K562 (cell line): ENCODE data around the gene P2RY8.

Experiments
- CEBPB ChIP-seq: fragments of 450-650 bp; IDR thresholded peaks from 2 replicates; pipeline ENCODE4 v1.6.1; 2016; ENCODE audit warnings: missing genetic modification characterization, missing compliant biosample characterization
- MAZ ChIP-seq, 2 experiments: fragments of 450-650 bp in 1 of 2; sonication (generic) in 1 of 2; formaldehyde crosslinking; IDR thresholded peaks in 1 of 2; conservative IDR thresholded peaks in 1 of 2; 2 replicates each; pipeline versions ENCODE4 v1.4.0 to v1.5.0; 2020; ENCODE audit warnings: mild to moderate bottlenecking in 1 of 2, missing genetic modification reagents in 1 of 2
- MTA1 ChIP-seq: fragments of 450-650 bp; IDR thresholded peaks from 2 replicates; pipeline ENCODE4 v1.6.1; 2017; ENCODE audit warnings: borderline replicate concordance
- SAP30 ChIP-seq: fragments of 200-600 bp; sonication (generic); IDR thresholded peaks from 2 replicates; pipeline ENCODE4 v1.6.1; 2012; ENCODE audit warnings: borderline replicate concordance, low read depth, mild to moderate bottlenecking, moderate library complexity, low read length, control low read depth, inconsistent platforms; ENCODE audit not compliant: insufficient read depth, poor library complexity, severe bottlenecking

- TF ChIP-seq CEBPB = no peak
- no peak for TF ChIP-seq SAP30
- no peak for TF ChIP-seq MTA1
- TF ChIP-seq MAZ (CRISPR knock-in tag; conservative IDR thresholded peaks at IDR 0.05 in 1 of 2, IDR thresholded peaks at IDR 0.05 in 1 of 2) = no peak
These were observed 118.8 kb downstream of the P2RY8 start for GRCh38 chrX:1417921-1418771.
